B cell (primary cell): Measurements from ENCODE around the gene USP12. TPM values are rescaled to one million over a fixed set of nuclear protein-coding genes. Genes with fewer than 3 reads are reported as not detected.

ENCODE experiments used
- ATAC-seq: fragments of 200-7000 bp; cut with Tn5 transposase; one replicate; pipeline ENCODE4 v1.10.0; 2021; ENCODE audit warnings: low read depth, mild to moderate bottlenecking, moderate number of reproducible peaks, moderate library complexity
- CTCF ChIA-PET: fragments of 350-600 bp; sonication (Branson Sonifier 250); formaldehyde crosslinking; loops from one replicate; lab custom pipeline; 2021; ENCODE audit warnings: antibody characterized with exemption, inconsistent platforms; lab: Charles Lee
- POLR2A ChIA-PET: fragments of 350-600 bp; sonication (Branson Sonifier 250); formaldehyde crosslinking; loops from one replicate; lab custom pipeline; 2021; ENCODE audit warnings: antibody characterized with exemption; lab: Charles Lee
- DNase-seq: peaks from one replicate; pipeline ENCODE4 v3.0.0; 2013
- H2AFZ ChIP-seq: 2 replicates; pipeline ENCODE4 v1.6.1; 2012; ENCODE audit warnings: mild to moderate bottlenecking, low read depth, low read length; ENCODE audit not compliant: insufficient read depth, poor library complexity, severe bottlenecking
- H3K27ac ChIP-seq, 2 donors: 1 replicate in 1 of 2; 2 replicates in 1 of 2; pipeline ENCODE4 v1.5.1; 2012 to 2013; ENCODE audit warnings: low read length in 2 of 2, mild to moderate bottlenecking in 2 of 2, moderate library complexity in 1 of 2
- H3K27me3 ChIP-seq, 4 experiments: fragments of 200-600 bp in 1 of 4; sonication (generic) in 1 of 4; replicated peaks in 1 of 4; 1 replicate in 2 of 4; 2 replicates in 2 of 4; pipeline versions ENCODE4 v1.6.1 to v1.7.0; 2013 to 2016; ENCODE audit warnings: low read length in 3 of 4, mild to moderate bottlenecking in 2 of 4, mixed read lengths in 1 of 4, moderate library complexity in 1 of 4; ENCODE audit not compliant: insufficient read depth in 4 of 4, control insufficient read depth in 3 of 4; ENCODE audit errors: control extremely low read depth in 1 of 4
- H3K36me3 ChIP-seq, 2 experiments: replicated peaks in 1 of 2; 1 replicate in 1 of 2; 2 replicates in 1 of 2; pipeline versions ENCODE4 v1.6.1 to v1.7.1; 2013; ENCODE audit warnings: low read length in 1 of 2; ENCODE audit not compliant: insufficient read depth in 2 of 2, control insufficient read depth in 1 of 2; ENCODE audit errors: control extremely low read depth in 1 of 2, extremely low read depth in 1 of 2
- H3K4me1 ChIP-seq, 2 donors: fragments of 200-600 bp in 1 of 2; sonication (generic) in 1 of 2; 1 replicate in 1 of 2; 2 replicates in 1 of 2; pipeline versions ENCODE4 v1.5.1 to v1.6.1; 2013 to 2017; ENCODE audit warnings: low read length in 2 of 2; ENCODE audit not compliant: control insufficient read depth in 2 of 2, insufficient read depth in 2 of 2
- H3K4me2 ChIP-seq: replicated peaks from 2 replicates; pipeline ENCODE3; 2012; ENCODE audit warnings: mild to moderate bottlenecking, low read depth, low read length; ENCODE audit not compliant: poor library complexity, severe bottlenecking
- H3K4me3 ChIP-seq, 5 experiments: fragments of 200-600 bp in 1 of 5; sonication (generic) in 1 of 5; 1 replicate in 3 of 5; 2 replicates in 2 of 5; pipeline versions ENCODE4 v1.5.1 to v1.7.0; 2011 to 2016; ENCODE audit warnings: low read length in 4 of 5, mild to moderate bottlenecking in 4 of 5, low read depth in 2 of 5, control low read depth in 1 of 5, moderate library complexity in 1 of 5; ENCODE audit not compliant: insufficient read depth in 1 of 5; ENCODE audit errors: control extremely low read depth in 1 of 5, extremely low read depth in 1 of 5
- H3K79me2 ChIP-seq: fragments of 200-600 bp; sonication (generic); one replicate; pipeline ENCODE4 v1.6.0; 2016; ENCODE audit warnings: low read length; ENCODE audit not compliant: control insufficient read depth, insufficient read depth
- H3K9ac ChIP-seq: fragments of 200-600 bp; sonication (generic); 2 replicates; pipeline ENCODE4 v1.6.1; 2017; ENCODE audit warnings: mild to moderate bottlenecking, low read length, moderate library complexity
- H3K9me3 ChIP-seq, 3 donors: one replicate each; pipeline versions ENCODE4 v1.6.1 to v1.7.1; 2013; ENCODE audit warnings: low read length in 2 of 3; ENCODE audit not compliant: control insufficient read depth in 2 of 3, insufficient read depth in 1 of 3; ENCODE audit errors: control extremely low read depth in 1 of 3
- H4K20me1 ChIP-seq: 2 replicates; pipeline ENCODE4 v1.6.0; 2012; ENCODE audit warnings: mild to moderate bottlenecking, low read length; ENCODE audit not compliant: insufficient read depth, control insufficient read depth, poor library complexity, severe bottlenecking
- H3K27ac Mint-ChIP-seq: one replicate; pipeline ENCODE4 v1.8.0; 2021; ENCODE audit warnings: mixed read lengths
- H3K27me3 Mint-ChIP-seq: one replicate; pipeline ENCODE4 v1.8.0; 2021; ENCODE audit warnings: mixed read lengths
- H3K4me1 Mint-ChIP-seq: one replicate; pipeline ENCODE4 v1.8.0; 2021; ENCODE audit warnings: mixed read lengths
- H3K4me3 Mint-ChIP-seq: one replicate; pipeline ENCODE4 v1.8.0; 2021; ENCODE audit warnings: mixed read lengths
- H3K9me3 Mint-ChIP-seq: one replicate; pipeline ENCODE4 v1.8.0; 2022; ENCODE audit warnings: mixed read lengths; ENCODE audit not compliant: insufficient read depth
- EZH2 ChIP-seq: IDR thresholded peaks from 2 replicates; pipeline ENCODE4 v1.6.1; 2012; ENCODE audit warnings: borderline replicate concordance, low read depth, mild to moderate bottlenecking, moderate library complexity, low read length; ENCODE audit not compliant: insufficient read depth, poor library complexity, severe bottlenecking
- WGBS: methylation state at CpG from one replicate; pipeline ENCODE4 v1.1.5; 2013; ENCODE audit warnings: missing lambda C conversion rate; ENCODE audit not compliant: insufficient coverage; 5-methylcytosine and 5-hydroxymethylcytosine counted together
- intact Hi-C: fragments of 100-400 bp; cut with micrococcal nuclease; formaldehyde crosslinking; loops from one replicate; pipeline ENCODE4 v1.10.0; 2022
- polyA plus RNA-seq: library from polyadenylated mRNA; depleted of rRNA; stranded (reverse); fragments of >200 nt; gene quantifications from 2 replicates; pipeline ENCODE4 v1.2.3, GENCODE V29; 2012
- total RNA-seq, 2 donors: library from RNA; stranded (reverse); fragments of 120-200 nt in 1 of 2; gene quantifications; 1 replicate in 1 of 2; 2 replicates in 1 of 2; pipeline versions ENCODE4 v1.2.3 to v1.2.4, GENCODE V29; 2013 to 2022
- TF ChIP-seq, protein P1 (sequence below): fragments of 200-600 bp; IDR thresholded peaks from one replicate; pipeline ENCODE4 v1.8.0; 2022; ENCODE audit warnings: antibody characterized with exemption, mild to moderate bottlenecking

The USP12 gene
- total and polyA plus RNA-seq, 2 donors (not counting 1 experiment from before 2014, with no cell fraction given), result 21.7 to 46.3 TPM

DNA sequence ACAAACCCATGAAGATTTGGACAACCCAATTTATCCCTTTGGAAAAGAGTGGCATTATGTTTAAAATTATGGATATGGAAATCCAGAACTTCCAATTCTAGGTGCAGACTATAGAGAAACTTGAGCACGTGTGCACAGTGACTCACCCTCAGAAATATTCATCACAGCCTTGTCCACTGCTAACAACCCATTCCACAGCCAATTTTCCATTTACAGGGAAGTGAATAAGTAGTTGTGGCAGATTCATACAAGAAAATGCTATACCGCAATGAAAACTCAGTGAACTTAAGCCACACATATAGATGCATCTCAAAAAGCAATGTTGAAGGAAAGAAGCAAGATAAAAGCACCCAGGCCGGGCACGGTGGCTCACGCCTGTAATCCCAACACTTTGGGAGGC, 133.3 kb downstream of the USP12 start:
- Histone ChIP-seq H3K79me2 (no peaks in the 10 kb centered on the region), H3K27ac (no peak overlapping the region), H3K4me1 (peaks cover 0 to 7% of the 10 kb centered on the region in 2 donors), H3K4me3 (no peak overlapping the region), H3K9ac (no peak overlapping the region), H3K4me2 (no peak overlapping the region), H3K27me3 (peaks cover 0 to 6% (median 0%) of the 10 kb centered on the region in 4 experiments), H2AFZ (no peak overlapping the region), H3K36me3 (no peaks in the 10 kb centered on the region), H4K20me1 (no peaks in the 10 kb centered on the region), H3K9me3 (peaks cover 0 to 5% (median 1%) of the 10 kb centered on the region in 3 donors)
- TF ChIP-seq EZH2, result no peak
- TF ChIP-seq, protein P1, sequence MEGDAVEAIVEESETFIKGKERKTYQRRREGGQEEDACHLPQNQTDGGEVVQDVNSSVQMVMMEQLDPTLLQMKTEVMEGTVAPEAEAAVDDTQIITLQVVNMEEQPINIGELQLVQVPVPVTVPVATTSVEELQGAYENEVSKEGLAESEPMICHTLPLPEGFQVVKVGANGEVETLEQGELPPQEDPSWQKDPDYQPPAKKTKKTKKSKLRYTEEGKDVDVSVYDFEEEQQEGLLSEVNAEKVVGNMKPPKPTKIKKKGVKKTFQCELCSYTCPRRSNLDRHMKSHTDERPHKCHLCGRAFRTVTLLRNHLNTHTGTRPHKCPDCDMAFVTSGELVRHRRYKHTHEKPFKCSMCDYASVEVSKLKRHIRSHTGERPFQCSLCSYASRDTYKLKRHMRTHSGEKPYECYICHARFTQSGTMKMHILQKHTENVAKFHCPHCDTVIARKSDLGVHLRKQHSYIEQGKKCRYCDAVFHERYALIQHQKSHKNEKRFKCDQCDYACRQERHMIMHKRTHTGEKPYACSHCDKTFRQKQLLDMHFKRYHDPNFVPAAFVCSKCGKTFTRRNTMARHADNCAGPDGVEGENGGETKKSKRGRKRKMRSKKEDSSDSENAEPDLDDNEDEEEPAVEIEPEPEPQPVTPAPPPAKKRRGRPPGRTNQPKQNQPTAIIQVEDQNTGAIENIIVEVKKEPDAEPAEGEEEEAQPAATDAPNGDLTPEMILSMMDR, result no peak
- no CpG with 5 or more reads among the region's 5 CpGs for WGBS
- no peak overlapping the region for H3K4me3 Mint-ChIP-seq
- intact Hi-C loops, result no loop called here
- H3K27ac Mint-ChIP-seq, result no peak overlapping the region
- CTCF ChIA-PET, result no interaction called here
- H3K9me3 Mint-ChIP-seq, result no peaks in the 10 kb centered on the region
- DNase-seq, result no peak
- POLR2A ChIA-PET, result no interaction called here
- H3K4me1 Mint-ChIP-seq, result peaks cover 12% of the 10 kb centered on the region
- peaks cover 13% of the 10 kb centered on the region for H3K27me3 Mint-ChIP-seq
- no peak for ATAC-seq

DNA sequence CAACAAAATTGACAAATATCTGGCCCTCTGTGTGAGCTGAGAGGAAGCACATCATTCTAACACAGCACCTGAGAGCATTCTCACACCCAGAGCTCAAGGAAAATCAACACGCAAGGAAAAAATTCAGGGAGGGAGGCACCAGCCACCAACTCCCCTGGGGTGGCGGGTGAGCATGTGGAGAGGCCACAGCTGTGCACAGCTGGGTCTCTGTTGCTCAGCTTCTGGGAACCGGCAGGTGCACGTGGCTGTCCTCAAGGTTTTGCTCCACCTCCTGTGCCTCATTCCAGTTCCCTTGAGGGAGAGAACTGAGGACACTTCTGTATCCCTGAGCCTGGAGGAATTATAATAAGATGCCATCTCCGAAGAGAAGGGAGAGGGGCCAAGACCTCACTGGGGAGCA, 134.0 kb downstream of the USP12 start:
- H3K4me2 ChIP-seq, result no peak overlapping the region
- H2AFZ ChIP-seq, result no peak overlapping the region
- intact Hi-C loops, result no loop called here
- peaks cover 0 to 5% (median 1%) of the 10 kb centered on the region in 3 donors for H3K9me3 ChIP-seq
- no peak overlapping the region for H3K27ac Mint-ChIP-seq
- H3K79me2 ChIP-seq, result no peaks in the 10 kb centered on the region
- no peaks in the 10 kb centered on the region for H4K20me1 ChIP-seq
- H3K4me1 Mint-ChIP-seq, result peaks cover 8% of the 10 kb centered on the region
- no peak for DNase-seq
- no peaks in the 10 kb centered on the region for H3K9me3 Mint-ChIP-seq
- ChIA-PET POLR2A (no interaction called here), CTCF (no interaction called here)
- H3K27me3 ChIP-seq, result peaks cover 0 to 6% (median 0%) of the 10 kb centered on the region in 4 experiments
- H3K27me3 Mint-ChIP-seq, result peaks cover 13% of the 10 kb centered on the region
- H3K4me3 Mint-ChIP-seq, result no peak overlapping the region
- WGBS, result 73% methylated on average over 3 of the region's 5 CpGs
- no peak overlapping the region for H3K9ac ChIP-seq
- H3K4me1 ChIP-seq, result peaks cover 0 to 7% of the 10 kb centered on the region in 2 donors
- no peak for TF ChIP-seq EZH2
- TF ChIP-seq, protein P1, result no peak
- H3K27ac ChIP-seq, result no peak overlapping the region
- no peak for ATAC-seq
- H3K4me3 ChIP-seq, result no peak overlapping the region
- no peaks in the 10 kb centered on the region for H3K36me3 ChIP-seq
